NOMO-1 treated with DMSO at 0.1 percent for 48 hours (cell line): ENCODE results near the gene CTSW.

Experiments used
- DNase-seq: peaks from one replicate; lab custom pipeline; 2025; ENCODE audit not compliant: unreplicated experiment; lab: John Stamatoyannopoulos, UW

CTSW gene

DNA sequence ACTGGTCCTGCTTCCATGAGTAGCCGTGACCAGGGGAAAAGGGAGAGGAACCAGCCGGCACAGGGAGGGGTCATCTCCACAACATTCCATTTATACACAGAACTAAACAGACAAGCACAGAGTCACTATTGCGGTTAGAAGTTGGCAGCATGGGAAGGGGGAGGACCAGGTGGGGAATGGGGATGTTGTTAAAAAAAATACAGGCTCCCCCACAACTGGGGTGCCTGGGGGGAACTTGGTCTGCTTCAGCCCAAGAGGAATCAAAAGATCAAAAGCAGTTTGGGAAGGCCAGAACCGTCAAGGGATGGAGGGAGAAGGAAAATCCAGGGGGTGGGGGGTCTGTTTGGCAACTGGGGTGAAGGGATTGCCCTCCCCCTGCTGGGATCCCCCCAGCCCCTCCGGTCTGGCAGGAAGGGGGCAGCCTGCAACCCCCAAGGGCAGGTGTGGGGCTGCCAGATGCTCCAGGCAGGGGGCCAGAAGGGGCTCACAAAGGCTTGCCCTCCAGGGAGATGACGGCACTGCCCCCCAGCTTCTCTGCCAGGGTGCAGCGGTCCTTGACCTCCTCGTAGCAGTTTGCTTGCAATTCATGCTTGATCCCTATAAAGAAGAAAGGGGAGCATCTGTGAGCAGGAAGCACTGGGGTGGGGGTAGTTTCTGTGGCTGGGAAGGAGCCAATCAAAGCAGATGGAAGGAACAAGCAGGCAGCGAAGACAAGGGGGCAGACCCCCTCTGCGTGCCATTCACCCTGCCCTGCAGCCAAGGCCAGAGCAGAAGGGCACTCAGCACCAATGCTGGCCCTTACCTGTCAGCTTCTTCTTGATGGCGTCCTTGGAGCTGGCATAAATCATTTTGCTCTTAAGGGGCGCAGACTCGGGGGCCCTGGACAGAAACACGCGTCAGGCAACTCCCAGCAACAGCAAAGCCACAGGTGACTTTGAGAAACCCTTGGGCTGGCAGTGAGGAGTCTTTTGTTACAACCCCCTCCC, 24.5 kb upstream of the CTSW start:
- no peak for DNase-seq

DNA sequence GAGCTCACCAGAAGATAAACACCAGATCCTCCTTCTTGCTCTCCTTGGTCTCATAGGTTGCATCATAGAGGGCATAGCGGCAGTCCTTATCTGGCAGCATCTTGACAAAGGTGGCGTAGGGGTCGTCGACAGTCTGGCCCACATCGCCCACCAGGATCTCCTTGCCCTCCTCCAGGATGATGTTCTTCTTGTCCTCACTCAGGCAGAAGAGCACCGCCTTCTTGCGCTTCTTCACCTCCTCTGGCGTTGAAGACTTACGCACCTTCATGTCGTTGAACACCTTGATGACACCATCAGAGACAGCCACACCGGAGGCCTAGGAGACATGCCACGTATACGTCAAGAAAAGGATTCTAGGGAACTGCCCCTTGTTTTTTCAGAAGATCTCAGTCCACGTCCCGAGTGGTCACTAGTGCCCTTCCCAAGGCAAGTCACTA, 23.7 kb upstream of the CTSW start:
- DNase-seq: no peak

DNA sequence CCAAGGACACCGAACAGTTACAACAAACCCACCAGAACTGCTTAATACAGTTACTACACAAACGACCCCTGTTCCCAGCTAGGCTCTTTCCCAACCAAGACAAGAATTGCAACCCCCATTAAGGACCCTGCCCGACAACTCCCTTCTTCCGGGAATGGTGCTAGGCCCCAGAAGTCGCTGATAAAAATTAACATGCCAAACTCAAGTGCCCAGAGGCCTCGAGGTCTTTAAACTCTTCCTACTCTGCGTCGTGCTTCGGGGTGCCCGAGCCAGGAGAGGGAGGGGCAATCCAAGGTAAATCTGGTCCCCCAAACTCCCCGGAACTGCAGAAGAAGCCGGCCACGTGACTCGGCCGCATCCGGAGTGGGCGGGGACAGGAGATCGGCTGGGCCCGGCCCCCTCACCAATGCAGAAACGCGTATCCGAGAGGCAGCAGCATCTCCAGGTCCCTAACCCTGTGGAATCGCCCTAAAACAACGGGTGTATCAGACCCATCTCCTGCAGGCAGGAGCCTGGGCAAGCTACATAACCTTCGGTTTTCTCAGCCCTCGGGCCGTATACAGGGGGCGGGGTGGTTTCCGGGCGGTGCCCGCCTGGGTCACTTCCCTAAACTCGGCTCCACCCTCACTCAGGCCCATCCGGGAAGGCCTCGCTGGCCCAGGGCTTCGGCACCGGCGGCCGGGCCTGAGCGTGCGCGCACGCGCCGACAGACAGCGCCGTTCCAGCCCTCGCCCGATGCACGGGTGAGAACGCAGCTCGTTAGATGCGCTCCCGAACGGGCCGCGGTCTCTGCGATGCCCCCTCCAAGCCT, 22.7 kb upstream of the CTSW start:
- DNase-seq: peak; percentile 87

DNA sequence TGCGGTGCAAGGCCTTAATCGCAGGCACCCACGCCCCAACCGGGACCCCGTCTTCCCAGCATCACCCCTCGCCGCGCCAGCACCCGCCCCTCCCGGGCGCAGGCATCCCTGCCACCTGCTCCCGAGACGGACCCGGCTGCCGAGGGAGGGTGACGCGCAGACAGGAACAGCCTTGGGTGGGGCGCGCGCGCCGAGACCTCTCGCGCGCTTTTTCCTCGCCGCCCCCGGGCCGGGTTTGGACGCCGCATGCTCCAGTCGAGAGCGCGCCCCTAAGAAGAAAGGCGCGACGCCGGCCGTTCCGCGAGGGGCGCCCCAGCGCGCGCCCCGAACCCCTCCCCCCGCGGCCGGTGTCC, 22.2 kb upstream of the CTSW start:
- no peak for DNase-seq

DNA sequence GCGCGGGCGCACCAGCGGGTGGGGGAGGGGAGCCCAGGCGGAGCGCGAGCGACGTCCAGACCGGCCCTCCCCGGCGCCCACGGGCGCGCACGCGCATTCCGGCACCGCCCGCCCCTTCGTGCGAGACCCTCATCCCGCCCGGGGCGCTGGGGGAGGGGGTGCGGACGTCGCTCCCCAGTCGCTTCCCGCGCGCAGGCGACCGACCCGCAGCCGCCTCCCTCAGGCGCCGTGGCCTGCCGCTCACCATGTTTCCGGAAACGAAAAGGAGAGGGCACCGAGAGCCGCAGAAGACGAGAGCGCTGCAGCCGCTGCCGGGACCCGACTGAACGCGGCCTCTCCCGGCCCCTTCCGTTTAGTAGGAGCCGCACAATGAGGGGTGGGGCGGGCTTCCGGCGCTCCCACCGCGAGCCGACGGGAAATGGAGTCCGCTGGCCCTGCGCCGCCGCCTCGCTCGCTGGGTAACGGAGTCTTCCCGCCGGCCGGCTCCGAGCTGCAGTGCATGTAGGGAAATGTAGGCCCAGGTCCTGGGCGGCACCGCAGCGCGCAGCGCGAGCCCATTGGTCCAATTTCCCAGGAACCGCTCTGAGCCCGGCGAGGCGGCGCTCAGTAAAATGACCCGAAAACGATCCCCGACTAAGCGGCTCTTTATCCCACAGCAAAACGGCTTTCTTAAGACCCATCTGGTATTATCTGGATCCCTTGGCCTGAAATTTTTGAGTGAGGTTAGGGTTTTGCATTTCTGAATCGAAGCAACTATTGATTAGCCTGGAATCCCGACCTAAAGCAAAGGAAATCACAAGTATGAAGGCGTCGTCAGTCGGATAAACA, 21.6 kb upstream of the CTSW start, which contains the start of gene CFL1:
TSS of gene CFL1 (minus strand) at position 328 of the 828 bp plus-strand sequence. CDS start at position 247, 81 bp downstream.
- peak; percentile 97 for DNase-seq

DNA sequence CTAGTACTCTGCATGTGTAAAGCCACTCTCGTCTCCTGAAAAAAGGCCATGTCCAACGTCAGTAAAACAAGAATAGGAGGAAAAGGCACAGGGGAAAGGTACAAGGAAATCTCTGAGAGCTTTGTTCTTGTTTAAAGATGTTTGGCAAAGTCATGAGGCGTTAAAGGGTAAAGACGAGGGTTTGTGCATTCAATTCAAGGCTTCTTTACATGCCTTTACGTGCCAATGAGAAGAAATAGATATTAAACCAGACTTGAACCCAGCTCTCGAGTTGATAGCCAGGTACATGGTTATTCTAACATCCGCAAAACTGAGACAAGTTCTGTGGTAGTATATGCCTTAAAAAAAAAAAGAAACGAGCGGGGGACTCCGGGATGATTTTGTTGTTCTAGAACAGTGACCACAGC, 21.0 kb upstream of the CTSW start:
- DNase-seq: no peak

DNA sequence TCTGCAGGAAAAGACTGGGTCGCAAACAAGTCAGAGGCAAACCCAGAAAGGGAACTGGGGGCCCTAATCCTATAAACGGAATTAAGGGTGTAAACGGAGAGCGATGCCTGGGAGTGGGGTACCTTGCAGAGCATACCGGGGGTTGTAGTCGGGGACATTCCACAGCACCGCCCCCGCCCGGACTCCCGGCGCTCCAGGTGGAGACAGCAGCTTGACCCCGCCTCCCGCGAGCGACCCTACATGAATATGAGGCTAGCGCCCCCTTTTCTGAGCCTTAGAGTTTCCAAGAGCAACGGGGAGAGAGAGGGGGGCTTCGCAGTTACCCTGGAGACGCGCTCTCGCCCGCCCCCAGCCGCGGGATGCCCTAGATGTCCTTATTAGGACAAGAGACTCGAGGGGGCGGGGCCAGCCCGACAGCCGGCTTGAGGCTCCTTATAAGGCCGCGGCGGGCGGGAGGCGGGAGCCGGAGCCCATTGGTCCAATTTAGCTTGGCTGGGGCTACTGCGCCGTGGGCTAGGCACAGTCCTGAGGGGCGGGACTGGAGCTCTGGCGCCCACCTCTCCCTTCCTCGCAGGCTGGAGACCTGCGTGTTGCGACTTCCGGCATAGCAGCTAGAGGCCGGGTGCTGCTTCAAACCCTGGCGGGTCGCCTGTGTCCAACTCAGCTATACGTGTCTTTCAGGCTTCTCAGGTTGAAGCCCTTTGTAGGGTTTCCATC, 20.4 kb upstream of the CTSW start:
- peak; percentile 99 for DNase-seq

DNA sequence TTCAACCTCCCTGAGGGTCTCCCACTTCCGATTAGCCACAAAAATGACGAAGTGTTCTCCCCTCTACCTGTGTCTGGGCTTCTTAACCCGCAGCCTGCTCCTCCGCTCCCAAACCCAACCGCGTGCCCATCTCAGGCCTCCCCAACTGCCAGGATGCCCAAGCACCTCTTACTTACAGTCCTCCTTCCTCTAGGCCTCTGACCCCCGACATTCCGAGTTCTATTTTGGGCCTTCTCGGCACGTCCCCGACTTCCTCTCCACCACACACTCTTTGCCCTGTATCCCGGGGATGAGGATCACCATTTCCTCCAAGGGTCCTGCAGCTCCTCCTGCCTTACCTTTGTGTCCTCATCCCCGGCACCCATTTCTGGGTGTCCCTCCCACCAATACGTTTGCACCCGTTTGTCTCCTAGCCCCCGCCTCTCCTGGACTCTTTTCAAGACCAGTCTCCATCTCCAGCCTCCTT, 19.8 kb upstream of the CTSW start:
- peak; percentile 55 for DNase-seq

DNA sequence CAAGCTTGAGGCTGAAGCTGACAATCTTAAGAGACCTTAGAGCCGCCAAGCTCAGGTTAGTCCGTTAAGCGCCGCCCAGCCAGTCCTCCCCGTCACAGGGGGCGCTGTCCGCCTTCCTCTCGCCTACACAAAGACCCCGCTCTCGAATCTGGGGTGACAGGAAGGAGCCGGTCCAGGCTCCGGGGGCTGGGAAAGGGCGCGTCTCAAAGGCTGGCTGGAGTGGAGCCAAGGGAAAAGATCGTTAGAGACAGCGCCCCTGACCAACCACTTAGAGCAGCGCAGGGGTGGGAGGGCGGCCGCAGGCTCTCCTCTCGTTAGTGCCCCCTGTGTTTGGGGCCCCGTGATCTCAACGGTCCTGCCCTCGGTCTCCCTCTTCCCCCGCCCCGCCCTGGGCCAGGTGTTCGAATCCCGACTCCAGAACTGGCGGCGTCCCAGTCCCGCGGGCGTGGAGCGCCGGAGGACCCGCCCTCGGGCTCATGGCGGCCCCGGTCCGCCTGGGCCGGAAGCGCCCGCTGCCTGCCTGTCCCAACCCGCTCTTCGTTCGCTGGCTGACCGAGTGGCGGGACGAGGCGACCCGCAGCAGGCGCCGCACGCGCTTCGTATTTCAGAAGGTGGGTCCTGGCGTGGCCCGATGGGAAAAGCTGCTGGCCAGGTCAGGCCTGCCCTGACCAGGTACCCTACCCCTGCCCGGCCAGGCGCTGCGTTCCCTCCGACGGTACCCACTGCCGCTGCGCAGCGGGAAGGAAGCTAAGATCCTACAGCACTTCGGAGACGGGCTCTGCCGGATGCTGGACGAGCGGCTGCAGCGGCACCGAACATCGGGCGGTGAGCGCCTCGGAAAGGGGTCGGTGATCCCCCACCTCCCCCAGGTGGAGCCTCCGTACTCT, 19.1 kb upstream of the CTSW start, which contains the start of gene MUS81:
TSS of gene MUS81 (plus strand) at position 156 of the 887 bp plus-strand sequence. CDS start at position 477, 321 bp downstream.
- DNase-seq: peak; percentile 97

DNA sequence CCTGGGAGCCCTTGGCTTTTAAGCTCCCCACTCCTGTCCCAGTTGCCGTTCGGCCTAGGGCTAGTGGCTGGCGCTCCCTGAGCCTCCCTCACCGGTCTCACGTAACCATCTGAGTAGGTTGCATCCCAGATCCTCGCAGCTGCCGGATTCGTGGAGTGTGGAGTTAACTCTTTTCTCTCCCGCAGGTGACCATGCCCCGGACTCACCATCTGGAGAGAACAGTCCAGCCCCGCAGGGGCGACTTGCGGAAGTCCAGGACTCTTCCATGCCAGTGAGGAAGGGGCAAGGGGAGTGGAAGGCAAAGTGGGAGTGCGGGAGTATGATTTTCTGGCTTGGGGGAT, 18.5 kb upstream of the CTSW start:
- no peak for DNase-seq

DNA sequence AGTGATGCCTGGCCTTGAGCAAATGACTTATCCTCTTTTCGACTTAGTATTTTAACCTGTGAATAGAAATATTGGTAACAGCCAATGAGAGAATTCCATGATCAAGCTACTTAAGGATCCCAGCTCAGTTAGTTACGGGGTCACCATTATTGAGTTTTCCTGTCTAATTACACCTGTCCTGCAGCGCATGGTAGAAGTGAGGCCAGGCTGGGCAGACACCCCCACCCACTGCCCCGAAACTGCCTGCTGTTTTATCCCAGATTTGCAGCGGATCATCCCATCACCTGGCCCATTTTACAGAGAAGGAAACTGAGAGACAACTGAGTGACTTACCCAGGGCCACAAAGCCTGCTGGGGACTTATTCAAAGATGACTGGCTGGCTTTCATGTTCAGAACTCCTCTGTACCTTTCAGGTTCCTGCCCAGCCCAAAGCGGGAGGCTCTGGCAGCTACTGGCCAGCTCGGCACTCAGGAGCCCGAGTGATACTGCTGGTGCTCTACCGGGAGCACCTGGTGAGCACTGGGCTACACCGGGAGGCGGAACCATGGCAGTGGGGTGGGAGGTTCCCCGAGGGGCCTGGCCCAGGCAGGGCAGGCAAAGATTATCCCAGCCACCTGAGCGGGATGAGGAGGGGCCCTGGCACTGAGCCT, 18.0 kb upstream of the CTSW start:
- DNase-seq: no peak

DNA sequence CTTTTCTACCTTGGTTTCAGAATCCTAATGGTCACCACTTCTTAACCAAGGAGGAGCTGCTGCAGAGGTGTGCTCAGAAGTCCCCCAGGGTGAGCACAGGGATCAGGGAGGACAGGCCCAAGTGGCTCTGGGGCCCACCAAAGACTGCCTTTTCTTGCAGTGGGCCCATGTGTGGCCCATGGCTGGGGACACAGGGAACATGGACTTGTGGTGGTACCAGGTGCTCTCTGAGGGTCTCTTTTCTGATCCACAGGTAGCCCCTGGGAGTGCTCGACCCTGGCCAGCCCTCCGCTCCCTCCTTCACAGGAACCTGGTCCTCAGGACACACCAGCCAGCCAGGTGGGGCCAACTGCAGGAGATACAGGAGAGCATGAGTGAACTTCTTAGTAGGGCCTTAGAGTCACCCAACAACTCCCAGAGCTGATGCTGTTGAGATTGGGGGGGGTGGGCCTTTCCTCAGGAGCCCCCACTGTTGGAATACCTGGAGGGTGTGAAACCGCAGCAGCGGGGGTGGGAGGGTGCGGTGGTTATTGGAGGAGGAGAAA, 17.4 kb upstream of the CTSW start:
- DNase-seq: no peak

DNA sequence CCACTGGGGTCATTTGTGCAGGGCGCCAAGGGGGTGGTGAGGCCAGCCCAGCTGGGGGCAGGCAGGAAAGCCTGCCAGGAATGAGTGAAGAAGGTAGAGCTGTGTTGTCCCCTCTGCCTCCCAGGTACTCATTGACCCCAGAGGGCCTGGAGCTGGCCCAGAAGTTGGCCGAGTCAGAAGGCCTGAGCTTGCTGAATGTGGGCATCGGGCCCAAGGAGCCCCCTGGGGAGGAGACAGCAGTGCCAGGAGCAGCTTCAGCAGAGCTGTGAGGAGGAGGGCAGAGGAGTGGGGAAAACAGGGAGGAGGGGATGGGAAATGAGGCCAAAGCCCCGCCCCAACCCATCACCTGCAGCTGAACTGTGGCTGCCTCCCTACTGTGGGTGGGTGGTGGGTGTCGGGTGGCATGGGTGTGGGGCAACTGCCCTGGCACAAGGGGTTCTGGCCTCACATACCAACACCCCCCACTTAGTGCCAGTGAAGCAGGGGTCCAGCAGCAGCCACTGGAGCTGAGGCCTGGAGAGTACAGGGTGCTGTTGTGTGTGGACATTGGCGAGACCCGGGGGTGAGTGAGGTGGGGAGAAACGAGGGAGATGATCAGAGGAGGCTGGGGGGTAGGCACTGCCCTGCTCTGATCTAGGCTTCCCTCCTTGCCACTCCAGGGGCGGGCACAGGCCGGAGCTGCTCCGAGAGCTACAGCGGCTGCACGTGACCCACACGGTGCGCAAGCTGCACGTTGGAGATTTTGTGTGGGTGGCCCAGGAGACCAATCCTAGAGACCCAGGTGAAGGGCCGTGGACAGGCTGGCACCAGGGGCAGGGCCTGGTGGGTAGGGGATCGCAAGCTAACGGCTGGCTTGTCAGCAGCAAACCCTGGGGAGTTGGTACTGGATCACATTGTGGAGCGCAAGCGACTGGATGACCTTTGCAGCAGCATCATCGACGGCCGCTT, 16.4 kb upstream of the CTSW start:
- no peak for DNase-seq

DNA sequence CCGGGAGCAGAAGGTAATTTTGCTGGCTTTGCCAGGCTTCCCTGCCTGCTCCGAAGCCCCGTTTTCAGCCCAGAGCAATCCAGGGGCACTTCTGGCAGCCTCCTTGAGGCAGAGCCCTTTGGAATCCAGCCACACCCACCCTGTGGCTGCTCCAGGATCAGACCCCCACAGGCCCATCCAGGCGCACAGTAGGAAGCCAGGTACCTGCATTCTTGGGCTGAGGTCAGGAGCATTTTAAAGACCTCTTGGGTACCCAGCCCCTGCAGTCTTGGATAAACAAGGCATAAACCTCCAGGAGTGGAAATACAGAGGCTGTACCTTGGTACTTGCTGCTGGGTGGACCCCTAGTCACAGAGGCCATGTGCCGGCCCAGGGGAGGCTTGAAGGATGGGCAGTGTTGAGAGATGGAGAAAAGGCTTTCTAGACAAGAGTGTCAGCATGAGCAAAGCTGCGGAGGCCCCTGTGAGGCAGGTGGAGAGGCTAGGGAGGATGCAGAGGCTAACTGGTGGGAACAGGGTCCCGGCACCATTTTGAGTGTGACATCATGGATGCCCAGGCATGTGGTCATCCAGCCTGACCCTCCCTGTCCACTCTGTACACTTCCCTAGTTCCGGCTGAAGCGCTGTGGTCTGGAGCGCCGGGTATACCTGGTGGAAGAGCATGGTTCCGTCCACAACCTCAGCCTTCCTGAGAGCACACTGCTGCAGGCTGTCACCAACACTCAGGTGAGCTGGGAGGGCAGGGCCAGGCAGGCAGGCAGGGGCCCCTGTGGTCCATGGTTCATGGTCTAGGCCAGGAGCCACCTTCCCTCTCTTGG, 15.5 kb upstream of the CTSW start:
- DNase-seq: no peak

DNA sequence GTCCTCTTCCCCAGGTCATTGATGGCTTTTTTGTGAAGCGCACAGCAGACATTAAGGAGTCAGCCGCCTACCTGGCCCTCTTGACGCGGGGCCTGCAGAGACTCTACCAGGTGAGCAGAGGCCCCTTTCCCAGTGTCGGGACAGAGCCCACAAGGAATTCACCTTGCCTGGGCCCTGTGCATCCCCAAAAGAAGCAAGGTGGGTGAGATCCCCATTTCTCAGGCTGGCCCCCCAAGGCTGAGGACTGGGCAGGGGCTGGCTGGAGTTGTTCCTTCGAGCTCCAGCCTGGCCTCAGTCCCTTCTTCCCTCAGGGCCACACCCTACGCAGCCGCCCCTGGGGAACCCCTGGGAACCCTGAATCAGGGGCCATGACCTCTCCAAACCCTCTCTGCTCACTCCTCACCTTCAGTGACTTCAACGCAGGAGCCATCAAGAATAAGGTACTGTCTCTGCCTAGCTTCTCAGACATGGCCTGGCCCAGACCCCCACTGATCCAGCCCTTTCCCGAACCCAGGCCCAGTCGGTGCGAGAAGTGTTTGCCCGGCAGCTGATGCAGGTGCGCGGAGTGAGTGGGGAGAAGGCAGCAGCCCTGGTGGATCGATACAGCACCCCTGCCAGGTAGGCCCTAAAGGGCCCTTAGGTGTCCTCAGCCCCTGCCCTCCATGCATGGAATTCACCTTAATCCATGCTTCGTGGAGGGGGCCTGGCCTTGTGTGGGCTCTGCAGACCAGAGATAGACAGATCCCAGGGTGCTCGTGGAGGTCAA, 14.7 kb upstream of the CTSW start:
- DNase-seq: no peak
